K562 (cell line): Measurements from ENCODE around the gene KCNK4. TPM values are rescaled to one million over a fixed set of nuclear protein-coding genes. Genes with fewer than 3 reads are reported as not detected.

Experiments used
- CREB1 ChIP-seq, 2 experiments: sonication (generic) in 1 of 2; formaldehyde crosslinking in 1 of 2; IDR thresholded peaks; 2 replicates each; pipeline versions ENCODE4 v1.6.1 to v1.8.0; 2012 to 2022; ENCODE audit warnings: inconsistent platforms in 1 of 2, mild to moderate bottlenecking in 1 of 2, missing genetic modification reagents in 1 of 2, moderate library complexity in 1 of 2
- FOS ChIP-seq: IDR thresholded peaks from 3 replicates; pipeline ENCODE4 v1.6.1; 2011; ENCODE audit not compliant: insufficient read length; ENCODE audit errors: extremely low read depth
- MAZ ChIP-seq, 2 experiments: fragments of 450-650 bp in 1 of 2; sonication (generic) in 1 of 2; formaldehyde crosslinking; IDR thresholded peaks in 1 of 2; conservative IDR thresholded peaks in 1 of 2; 2 replicates each; pipeline versions ENCODE4 v1.4.0 to v1.5.0; 2020; ENCODE audit warnings: mild to moderate bottlenecking in 1 of 2, missing genetic modification reagents in 1 of 2
- RUNX1 ChIP-seq: sonication (generic); IDR thresholded peaks from 2 replicates; pipeline ENCODE4 v1.6.1; 2016; ENCODE audit warnings: antibody characterized with exemption, low read depth
- SIN3A ChIP-seq, 2 experiments: fragments of 150-350 bp in 1 of 2; IDR thresholded peaks; 2 replicates each; pipeline ENCODE4 v1.6.1; 2011 to 2016; ENCODE audit warnings: borderline replicate concordance in 2 of 2, low read depth in 2 of 2, low read length in 2 of 2, mild to moderate bottlenecking in 2 of 2, moderate library complexity in 2 of 2; ENCODE audit not compliant: control insufficient read depth in 1 of 2
- SMARCE1 ChIP-seq: fragments of 450-650 bp; IDR thresholded peaks from 2 replicates; pipeline ENCODE4 v1.7.1; 2016; ENCODE audit warnings: mild to moderate bottlenecking
- STAT5A ChIP-seq: IDR thresholded peaks from 2 replicates; pipeline ENCODE4 v1.6.1; 2012; ENCODE audit warnings: low read length, inconsistent platforms, borderline replicate concordance
- TBL1XR1 ChIP-seq, 2 experiments: IDR thresholded peaks; 2 replicates each; pipeline ENCODE4 v1.6.1; 2012; ENCODE audit warnings: improper control_type of control experiment in 2 of 2, low read length in 2 of 2, mild to moderate bottlenecking in 1 of 2
- TBP ChIP-seq: optimal IDR thresholded peaks from 2 replicates; pipeline ENCODE3; 2011; ENCODE audit warnings: low read depth, low read length, improper control_type of control experiment
- ZBED1 ChIP-seq: IDR thresholded peaks from 2 replicates; pipeline ENCODE4 v1.6.1; 2014
- ZBTB7A ChIP-seq: IDR thresholded peaks from 2 replicates; pipeline ENCODE4 v1.6.1; 2011; ENCODE audit warnings: low read depth, mild to moderate bottlenecking, low read length, moderate library complexity, borderline replicate concordance; ENCODE audit not compliant: control insufficient read depth
- ZC3H8 ChIP-seq: fragments of 450-650 bp; IDR thresholded peaks from 2 replicates; pipeline ENCODE4 v1.6.1; 2017
- ZNF121 ChIP-seq: sonication (generic); formaldehyde crosslinking; conservative IDR thresholded peaks from 2 replicates; pipeline ENCODE4 v1.8.0; 2022; ENCODE audit warnings: missing genetic modification reagents
- ZNF175 ChIP-seq: fragments of 200-800 bp; sonication (Bioruptor generic); IDR thresholded peaks from 2 replicates; pipeline ENCODE4 v1.6.1; 2016; ENCODE audit warnings: low read depth, mild to moderate bottlenecking, missing genetic modification characterization, missing compliant biosample characterization
- polyA plus RNA-seq, 8 experiments: library from polyadenylated mRNA; depleted of rRNA in 4 of 8; stranded (reverse) in 5 of 8; unstranded in 3 of 8; fragments of >200 nt; fragmentation: Nextera tagmentation in 2 of 8; fragmentation: Illumina TruSeq in 1 of 8; extraction: Ambion mirVana in 2 of 8; extraction: Trizol in 1 of 8; gene quantifications; 2 replicates each; pipeline versions ENCODE4 v1.2.1 to v1.2.3, GENCODE V29; 2011 to 2014; ENCODE audit warnings: inconsistent platforms in 1 of 8, missing spikeins in 1 of 8
- total RNA-seq, 7 experiments: library from RNA; depleted of rRNA in 6 of 7; stranded (reverse); fragments of >200 nt in 6 of 7; fragmentation: Illumina TruSeq in 2 of 7; extraction: Trizol in 2 of 7; gene quantifications; 2 replicates each; pipeline versions ENCODE4 v1.2.1 to v1.2.3, GENCODE V29; 2011 to 2021; ENCODE audit warnings: low replicate concordance in 1 of 7
- TF ChIP-seq, protein P1 (sequence below): fragments of 250-450 bp; sonication (Bioruptor Pico); IDR thresholded peaks from 2 replicates; pipeline ENCODE4 v1.5.0; 2021; ENCODE audit warnings: mild to moderate bottlenecking, moderate library complexity
- TF ChIP-seq, protein P2 (sequence below): fragments of 450-650 bp; IDR thresholded peaks from 2 replicates; pipeline ENCODE4 v1.6.1; 2016; ENCODE audit warnings: low read depth, mild to moderate bottlenecking, moderate library complexity
- TF ChIP-seq, protein P3 (sequence below), 2 experiments: fragments of 450-650 bp in 1 of 2; sonication (generic) in 1 of 2; formaldehyde crosslinking in 1 of 2; IDR thresholded peaks in 1 of 2; conservative IDR thresholded peaks in 1 of 2; 2 replicates each; pipeline versions ENCODE4 v1.6.1 to v1.8.1; 2016 to 2023; ENCODE audit warnings: mild to moderate bottlenecking in 2 of 2, moderate library complexity in 2 of 2, inconsistent platforms in 1 of 2, missing genetic modification reagents in 1 of 2

Gene KCNK4
- total and polyA plus RNA-seq, 9 of the 15 experiments (the other 6 are each of a cell fraction or from before 2014, with no cell fraction given), result not detected

DNA sequence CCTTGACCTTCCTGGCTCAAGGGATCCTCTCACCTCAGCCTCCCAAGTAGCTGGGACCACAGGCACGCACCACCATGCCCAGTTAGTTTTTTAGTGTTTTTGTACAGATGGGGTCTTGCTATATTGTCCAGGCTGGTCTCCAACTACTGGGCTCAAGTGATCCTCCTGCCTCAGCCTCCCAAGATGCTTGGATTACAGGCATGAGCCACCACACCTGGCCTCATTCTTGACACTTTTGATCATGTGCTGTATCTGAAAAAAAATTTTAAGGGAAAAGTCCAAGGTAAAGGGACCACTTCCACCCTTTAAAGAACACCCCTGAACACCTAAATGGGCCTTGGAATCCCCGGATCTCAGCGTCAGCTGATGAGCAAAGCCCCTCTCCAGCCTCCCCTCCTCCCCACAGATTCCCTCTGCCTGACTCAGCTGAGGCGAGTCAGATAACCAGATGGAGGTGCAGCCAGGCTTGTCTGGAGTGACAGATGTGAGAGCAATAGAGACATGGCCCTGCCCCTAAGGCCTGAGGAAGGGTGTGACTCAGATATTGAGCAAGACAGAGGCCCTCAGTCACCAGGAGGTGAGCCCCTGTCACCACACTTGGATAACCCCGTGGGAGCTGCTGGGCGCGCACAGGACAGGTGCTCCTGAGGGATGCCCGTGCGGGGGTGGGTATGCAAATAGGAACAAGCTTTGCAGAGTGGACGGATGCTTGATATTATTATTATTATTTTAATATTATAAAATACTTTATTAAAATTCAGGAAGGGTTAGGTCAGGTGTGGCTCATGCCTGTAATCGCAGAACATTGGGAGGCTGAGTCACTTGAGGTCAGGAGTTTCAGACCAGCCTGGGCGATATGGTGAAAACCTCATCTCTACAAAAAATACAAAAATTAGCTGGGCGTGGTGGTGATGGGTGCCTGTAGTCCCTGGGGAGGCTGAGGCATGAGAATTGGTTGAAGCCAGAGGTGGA lies 43.9 kb downstream of the KCNK4 start (continued):
- TF ChIP-seq, protein P1, sequence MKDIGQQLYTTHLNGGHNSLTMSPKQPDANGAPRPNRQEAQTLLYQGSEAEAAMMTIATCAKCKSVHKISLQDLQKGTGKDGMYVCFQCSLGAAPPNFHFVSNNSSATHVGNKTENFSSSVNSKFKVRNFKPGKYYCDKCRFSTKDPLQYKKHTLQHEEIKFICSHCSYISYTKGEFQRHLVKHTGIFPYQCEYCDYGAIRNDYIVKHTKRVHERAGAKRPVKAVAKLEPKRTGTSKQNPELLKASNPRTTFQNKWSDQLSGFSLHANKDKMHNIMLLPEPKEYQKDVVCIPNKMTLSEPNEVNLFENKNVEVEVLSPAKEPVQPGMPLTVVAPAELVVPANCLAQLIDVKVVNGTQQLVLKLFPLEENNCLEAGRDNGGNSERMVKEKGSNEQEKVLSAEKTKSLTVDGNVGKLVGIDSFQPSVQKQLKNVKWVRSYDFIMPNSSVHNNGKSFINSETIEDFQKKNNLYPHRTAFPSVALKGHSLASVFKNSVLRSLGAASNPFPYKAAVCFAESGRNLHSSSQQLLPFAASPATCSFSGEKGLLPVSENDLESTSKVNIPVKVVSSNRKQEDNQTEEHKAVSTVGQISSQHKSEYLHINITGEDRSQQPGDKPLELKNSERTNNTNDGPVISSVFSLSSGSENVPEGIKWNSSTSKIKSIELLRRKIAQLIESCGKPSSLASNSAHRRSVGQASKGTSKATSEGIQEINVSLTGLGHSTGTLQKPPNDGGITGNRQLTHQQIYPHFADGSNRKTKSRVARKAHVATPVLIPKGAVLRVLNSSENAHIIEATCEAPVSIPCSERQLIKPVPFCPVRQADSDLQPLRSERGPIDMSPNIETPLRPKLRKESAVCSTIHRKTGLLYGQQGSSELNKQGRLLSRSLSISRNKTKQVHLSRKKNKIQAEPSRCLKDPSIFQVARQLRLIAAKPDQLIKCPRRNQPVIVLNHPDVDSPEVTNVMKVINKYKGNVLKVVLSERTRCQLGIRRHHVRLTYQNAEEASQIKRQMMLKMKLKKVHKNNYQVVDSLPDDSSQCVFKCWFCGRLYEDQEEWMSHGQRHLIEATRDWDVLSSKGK (CRISPR knock-in tag), result no peak
- peak; percentile 91; the same call in 1 of the 2 replicates for TF ChIP-seq RUNX1
- TF ChIP-seq ZC3H8, result no peak
- TF ChIP-seq TBL1XR1 (IDR thresholded peaks at IDR 0.05; ENCODE audit: low read length in 2 of 2), result peak; percentile 91 to 95; a peak in 3 of 4 replicates
- peak; percentile 79 for TF ChIP-seq CREB1 (IDR thresholded peaks at IDR 0.05)
- TF ChIP-seq CREB1 (CRISPR knock-in tag; IDR thresholded peaks at IDR 0.05), result peak; percentile 72
- peak; percentile 3 to 49; a peak in 1 of 4 replicates for TF ChIP-seq SIN3A (IDR thresholded peaks at IDR 0.05; ENCODE audit: borderline replicate concordance in 2 of 2, control insufficient read depth in 1 of 2, low read depth in 2 of 2, low read length in 2 of 2)
- TF ChIP-seq ZBTB7A, result peak; percentile 98
- peak; percentile 91 to 92 for TF ChIP-seq MAZ (CRISPR knock-in tag; conservative IDR thresholded peaks at IDR 0.05 in 1 of 2, IDR thresholded peaks at IDR 0.05 in 1 of 2)
- peak; percentile 95 for TF ChIP-seq ZNF175
- TF ChIP-seq SMARCE1, result peak; percentile 99
- TF ChIP-seq, protein P2, sequence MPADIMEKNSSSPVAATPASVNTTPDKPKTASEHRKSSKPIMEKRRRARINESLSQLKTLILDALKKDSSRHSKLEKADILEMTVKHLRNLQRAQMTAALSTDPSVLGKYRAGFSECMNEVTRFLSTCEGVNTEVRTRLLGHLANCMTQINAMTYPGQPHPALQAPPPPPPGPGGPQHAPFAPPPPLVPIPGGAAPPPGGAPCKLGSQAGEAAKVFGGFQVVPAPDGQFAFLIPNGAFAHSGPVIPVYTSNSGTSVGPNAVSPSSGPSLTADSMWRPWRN, result peak; percentile 84
- TF ChIP-seq STAT5A, result peak; percentile 95
- peak; percentile 69 for TF ChIP-seq FOS
- TF ChIP-seq ZNF121 (CRISPR knock-in tag), result peak; percentile 100
- TF ChIP-seq TBP, result peak; percentile 38
- TF ChIP-seq, protein P3, sequence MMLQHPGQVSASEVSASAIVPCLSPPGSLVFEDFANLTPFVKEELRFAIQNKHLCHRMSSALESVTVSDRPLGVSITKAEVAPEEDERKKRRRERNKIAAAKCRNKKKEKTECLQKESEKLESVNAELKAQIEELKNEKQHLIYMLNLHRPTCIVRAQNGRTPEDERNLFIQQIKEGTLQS (IDR thresholded peaks at IDR 0.05), result peak; percentile 99
- TF ChIP-seq, protein P3 (CRISPR knock-in tag; conservative IDR thresholded peaks at IDR 0.05), result peak; percentile 96
- peak; percentile 82; the same call in 1 of the 2 replicates for TF ChIP-seq ZBED1
